Measurements from ENCODE around the gene ACAA1.

Gene ACAA1

GRCh38 chr3:38133557-38134405, 3.1 kb downstream of the ACAA1 start:
- no peak for DNase-seq

- no peak for DNase-seq
Observed at GRCh38 chr3:38133209-38133556, 3.7 kb downstream of the ACAA1 start.

- DNase-seq = no peak
Observed at GRCh38 chr3:38131621-38132369, 5.1 kb downstream of the ACAA1 start.

GRCh38 chr3:38130631-38131065, 6.3 kb downstream of the ACAA1 start:
- no peak for DNase-seq

- DNase-seq = no peak
Observed at GRCh38 chr3:38129058-38129457, 7.9 kb downstream of the ACAA1 start.

- DNase-seq = no peak
Observed at GRCh38 chr3:38128303-38128655, 8.6 kb downstream of the ACAA1 start.

GRCh38 chr3:38127611-38128302, 9.2 kb downstream of the ACAA1 start:
- no peak for DNase-seq

GRCh38 chr3:38126121-38126892, 10.6 kb downstream of the ACAA1 start:
- no peak for DNase-seq

- DNase-seq = no peak
Observed at GRCh38 chr3:38125305-38126120, 11.4 kb downstream of the ACAA1 start.

GRCh38 chr3:38124324-38125122, 12.4 kb downstream of the ACAA1 start:
- no peak for DNase-seq

GRCh38 chr3:38122712-38123290, 14.1 kb downstream of the ACAA1 start:
- no peak for DNase-seq

- DNase-seq = no peak
Observed at GRCh38 chr3:38121832-38122461, 15.0 kb downstream of the ACAA1 start.

GRCh38 chr3:38121451-38121831, 15.5 kb downstream of the ACAA1 start:
- DNase-seq = no peak

GRCh38 chr3:38120693-38121450, 16.1 kb downstream of the ACAA1 start:
- no peak for DNase-seq

- no peak for DNase-seq
Observed at GRCh38 chr3:38119821-38120692, 16.9 kb downstream of the ACAA1 start.

- DNase-seq = no peak
Observed at GRCh38 chr3:38119248-38119544, 17.7 kb downstream of the ACAA1 start.

GRCh38 chr3:38118421-38119247, 18.3 kb downstream of the ACAA1 start:
- DNase-seq = no peak

Data from NCI-H1694 (cell line).